GM12872 (cell line): ENCODE data around the gene RAB14.

ENCODE experiments used
- CTCF ChIP-seq: IDR thresholded peaks from 3 replicates; pipeline ENCODE4 v1.5.1; 2011; ENCODE audit warnings: low read depth, mild to moderate bottlenecking, low read length, moderate library complexity; ENCODE audit not compliant: insufficient read depth

Gene RAB14

GRCh38 chr9:121135642-121136041 lies 66.0 kb downstream of the RAB14 start:
- no peak for TF ChIP-seq CTCF

GRCh38 chr9:121133104-121133816 lies 68.4 kb downstream of the RAB14 start:
- TF ChIP-seq CTCF: no peak
